ENCODE data around the gene MFAP1.

MFAP1 gene

DNA sequence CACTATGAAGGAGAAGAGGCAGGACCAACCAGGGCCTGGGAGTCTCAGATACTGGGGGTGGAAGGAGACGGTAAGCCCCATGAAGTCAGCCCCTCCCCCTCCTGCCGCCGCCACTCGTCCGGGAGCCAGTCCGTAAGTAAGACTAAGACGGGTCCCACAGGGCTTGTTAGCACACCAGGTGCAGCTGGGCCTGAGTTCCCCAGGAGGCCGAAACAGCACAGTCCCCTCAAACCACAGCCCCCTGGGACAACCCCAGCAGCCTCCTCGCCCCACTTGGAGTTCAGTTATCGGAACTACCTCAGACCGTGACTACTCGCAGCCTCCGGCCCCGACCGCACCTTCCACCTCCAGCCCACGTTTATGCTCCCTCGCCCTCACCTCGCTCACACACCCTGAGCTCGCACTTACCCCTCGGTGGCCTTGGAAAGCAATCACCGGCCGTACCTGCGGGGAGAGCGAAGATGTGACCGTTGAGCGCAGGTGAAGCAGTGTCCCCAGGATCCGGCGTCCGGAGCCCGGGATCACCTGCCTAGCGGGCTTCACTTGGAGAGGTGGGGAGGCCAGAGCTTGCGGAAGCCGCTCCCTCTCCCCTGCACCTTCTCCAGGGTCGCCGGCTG, 48.3 kb downstream of the MFAP1 start:
- no peak for DNase-seq (ENCODE audit: low read depth)

DNA sequence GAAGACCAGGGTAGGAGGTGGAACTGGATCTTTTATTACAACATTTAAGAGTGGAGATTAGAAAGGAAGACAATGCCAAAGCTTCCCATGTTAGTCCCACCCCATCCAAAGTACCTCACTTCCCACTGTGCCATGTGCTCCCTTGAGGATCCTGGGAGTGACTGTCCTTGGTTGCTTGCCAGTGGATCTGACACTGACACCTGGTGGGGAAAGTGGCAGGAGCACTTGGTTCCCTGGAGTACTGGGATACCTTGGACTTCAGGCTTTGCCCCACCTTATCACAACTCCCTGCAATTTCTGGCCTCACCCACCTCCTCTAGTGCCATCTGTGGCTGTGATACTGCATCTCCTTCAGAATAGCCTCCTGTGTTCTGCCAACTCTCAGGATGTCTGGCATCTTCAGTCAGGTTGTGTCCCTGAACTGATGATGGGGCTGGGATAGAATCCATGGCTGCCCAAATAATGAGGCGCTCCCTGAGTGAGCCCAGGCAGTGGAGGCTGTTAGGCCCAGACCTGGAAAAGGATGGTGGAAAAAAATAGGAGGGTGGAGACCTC, 49.0 kb downstream of the MFAP1 start:
- DNase-seq (ENCODE audit: low read depth) = no peak

DNA sequence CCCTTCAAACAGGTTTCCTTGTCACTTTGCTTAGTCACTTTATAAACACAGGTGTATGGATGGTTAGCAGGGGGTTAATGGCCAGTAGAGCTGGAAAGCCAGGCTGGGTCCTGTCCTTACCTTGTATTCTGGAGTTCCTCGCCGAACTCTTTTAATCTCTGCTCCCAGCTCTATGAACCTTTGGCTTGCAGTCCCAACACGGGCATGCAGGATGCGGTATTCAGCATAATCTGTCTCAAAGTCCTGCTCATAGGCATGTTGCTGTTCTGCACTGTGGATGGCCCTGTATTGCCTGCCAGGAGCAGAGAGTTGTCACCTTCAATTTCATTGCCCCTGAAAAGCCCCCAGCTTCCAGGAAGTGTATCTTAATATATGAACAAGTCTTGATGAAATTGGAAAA, 50.4 kb downstream of the MFAP1 start:
- no peak for DNase-seq (ENCODE audit: low read depth)

DNA sequence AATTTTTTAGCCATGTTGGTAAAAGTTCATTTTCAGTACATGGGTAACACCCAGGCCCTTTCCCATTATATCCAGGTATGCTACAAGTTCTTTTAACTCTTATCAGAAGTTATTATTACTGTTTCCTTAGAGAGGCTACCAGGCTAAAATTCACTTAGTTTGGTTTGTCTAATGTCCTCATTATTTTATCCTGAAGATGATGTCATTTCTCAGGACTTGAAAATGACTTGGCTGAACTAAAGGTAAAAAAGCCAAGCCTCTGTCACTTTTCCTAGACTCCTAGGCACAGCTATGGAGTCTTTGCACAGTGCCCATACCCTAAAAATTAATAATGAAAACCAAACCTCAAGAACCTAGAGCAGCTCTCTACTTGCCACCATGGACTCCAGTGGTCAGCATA, 51.9 kb downstream of the MFAP1 start:
- DNase-seq (ENCODE audit: low read depth) = no peak

DNA sequence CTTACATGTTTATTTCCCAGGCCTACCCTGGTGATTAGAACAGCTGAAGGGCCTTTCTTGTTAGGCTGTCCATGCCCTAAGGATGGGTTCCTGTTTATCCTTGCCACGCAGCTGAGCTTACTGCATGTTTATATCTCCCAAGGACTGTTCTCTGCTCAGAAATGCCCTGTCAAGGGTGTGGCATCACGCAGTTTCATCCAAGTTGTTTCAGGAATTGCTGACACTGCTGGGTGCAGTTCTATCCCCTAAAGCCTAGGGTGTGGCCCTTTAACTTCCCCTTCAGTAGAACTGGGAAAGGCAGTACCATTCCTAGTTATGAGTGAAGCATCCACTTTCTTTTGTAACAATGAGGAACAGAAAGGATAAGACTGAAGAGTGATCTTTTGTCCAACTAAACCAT, 52.7 kb downstream of the MFAP1 start:
- DNase-seq (ENCODE audit: low read depth) = no peak

DNA sequence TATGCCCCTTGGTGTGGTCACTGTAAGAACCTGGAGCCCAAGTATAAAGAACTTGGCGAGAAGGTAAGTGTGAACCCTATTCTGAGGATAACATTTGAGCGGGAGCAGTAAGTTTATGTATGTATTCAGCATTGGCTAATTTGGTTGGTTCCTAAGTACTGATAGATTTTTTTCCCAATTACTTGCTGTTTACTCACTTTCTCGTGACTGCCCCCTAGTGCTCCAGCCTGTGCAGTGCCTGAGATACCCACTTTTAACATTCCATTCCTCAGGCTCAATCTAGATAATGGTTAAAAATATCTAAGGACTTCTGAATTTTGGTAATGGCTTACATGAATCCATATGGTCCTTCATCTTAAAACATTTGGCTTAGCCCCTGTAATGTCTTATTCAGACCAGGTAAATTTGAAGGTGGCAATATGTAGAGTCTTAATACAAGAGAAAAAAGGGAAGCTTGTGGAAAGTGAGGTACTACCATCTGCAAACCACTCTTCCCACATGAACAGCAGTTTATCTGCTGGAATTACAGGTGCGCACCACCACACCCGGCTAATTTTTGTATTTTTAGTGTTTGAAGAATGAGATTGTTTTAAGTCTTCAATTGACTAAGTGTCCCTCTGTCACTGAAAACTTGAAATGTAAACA, 54.8 kb downstream of the MFAP1 start:
- DNase-seq (ENCODE audit: low read depth) = no peak

DNA sequence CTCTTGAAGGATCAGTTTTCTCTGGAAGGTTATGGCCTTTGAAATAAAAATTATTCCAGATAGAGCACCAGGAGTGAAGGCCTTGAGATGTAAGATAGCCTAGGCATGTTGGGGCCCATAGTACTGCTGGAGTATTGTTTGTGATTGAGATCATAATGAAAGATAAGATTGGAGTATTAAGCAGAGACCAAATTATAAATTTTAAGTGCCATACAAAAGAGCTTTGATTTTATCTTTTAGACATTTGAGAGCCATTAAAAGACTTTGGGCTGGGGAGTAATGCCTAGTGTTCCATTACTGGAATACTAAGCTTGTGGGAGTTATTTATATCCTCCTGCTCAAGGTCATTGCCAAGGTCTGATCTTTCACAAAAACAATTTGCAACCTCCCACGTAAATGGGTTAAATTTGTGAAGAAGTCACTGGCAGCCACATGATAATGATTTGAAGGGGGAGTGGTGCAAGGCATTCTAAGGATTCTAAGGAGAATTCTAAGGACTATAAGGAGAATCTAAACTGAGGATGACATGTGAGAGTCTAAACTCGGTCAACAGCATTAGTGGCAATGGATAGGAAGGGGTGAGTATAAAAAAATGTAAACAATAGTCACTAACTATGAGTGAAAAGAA, 60.6 kb downstream of the MFAP1 start:
- no peak for DNase-seq (ENCODE audit: low read depth)

DNA sequence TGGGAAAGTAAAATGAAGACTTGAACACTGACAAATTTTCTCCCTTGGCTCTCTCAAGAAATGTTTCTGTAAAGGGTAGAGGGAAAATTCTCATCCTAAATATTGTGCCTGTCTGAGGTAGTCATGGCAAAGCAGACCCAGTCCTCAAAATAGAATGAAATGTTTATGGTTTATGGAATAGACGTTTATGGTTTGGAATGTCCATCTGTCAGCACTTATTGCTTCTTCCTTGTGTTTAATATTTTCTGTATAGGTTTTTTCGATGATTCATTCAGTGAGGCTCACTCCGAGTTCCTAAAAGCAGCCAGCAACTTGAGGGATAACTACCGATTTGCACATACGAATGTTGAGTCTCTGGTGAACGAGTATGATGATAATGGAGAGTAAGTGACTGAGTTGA, 61.7 kb downstream of the MFAP1 start:
- DNase-seq (ENCODE audit: low read depth) = no peak
